GM13976 (cell line): Measurements from ENCODE around the gene SOX1.

Source experiments
- DNase-seq: peaks from one replicate; pipeline ENCODE4 v3.0.0; 2012; ENCODE audit warnings: low spot score
- CTCF ChIP-seq: IDR thresholded peaks from 2 replicates; pipeline ENCODE4 v1.5.1; 2012; ENCODE audit warnings: borderline replicate concordance, mild to moderate bottlenecking; ENCODE audit not compliant: insufficient read depth; ENCODE audit errors: extremely low read depth, missing control alignments, control extremely low read depth
- in situ Hi-C: fragments of 300-500 bp; cut with MboI; formaldehyde crosslinking; loops from one replicate; pipeline ENCODE4 v1.12.0; 2022; ENCODE audit warnings: low sequenced_read_pairs, mixed read lengths, inconsistent platforms; ENCODE audit not compliant: unreplicated experiment

The SOX1 gene

GRCh38 chr13:112077729-112078128 lies 10.8 kb downstream of the SOX1 start:
- no peak for TF ChIP-seq CTCF
- in situ Hi-C loops = no loop called here
- no peak for DNase-seq

GRCh38 chr13:112078216-112078615 lies 11.3 kb downstream of the SOX1 start:
- no peak for DNase-seq
- TF ChIP-seq CTCF = no peak
- in situ Hi-C loops = no loop called here

- DNase-seq = no peak
- in situ Hi-C loops = no loop called here
- no peak for TF ChIP-seq CTCF
Observed at GRCh38 chr13:112078879-112079531, 12.1 kb downstream of the SOX1 start.

- no peak for TF ChIP-seq CTCF
- no peak for DNase-seq
- in situ Hi-C loops = no loop called here
Observed at GRCh38 chr13:112079696-112080095, 12.7 kb downstream of the SOX1 start.

- no peak for DNase-seq
- in situ Hi-C loops = no loop called here
- TF ChIP-seq CTCF = no peak
Observed at GRCh38 chr13:112083971-112084370, 17.0 kb downstream of the SOX1 start.

GRCh38 chr13:112092453-112092852 lies 25.5 kb downstream of the SOX1 start:
- TF ChIP-seq CTCF = no peak
- no peak for DNase-seq
- in situ Hi-C loops = no loop called here
